Neuronal stem cell (in vitro differentiated cells): Measurements from ENCODE around the gene GGCX.

Source experiments
- DNase-seq: peaks from one replicate; pipeline ENCODE4 v3.0.0-alpha.2; 2013; ENCODE audit warnings: low spot score
- H2AFZ ChIP-seq: one replicate; pipeline ENCODE4 v1.6.1; 2013; ENCODE audit warnings: mild to moderate bottlenecking, low read length, inconsistent platforms
- H2AK5ac ChIP-seq: 2 replicates; pipeline ENCODE4 v1.6.1; 2013; ENCODE audit warnings: low read depth, mild to moderate bottlenecking, inconsistent platforms, low read length, moderate library complexity, mixed read lengths
- H2BK120ac ChIP-seq: 2 replicates; pipeline ENCODE4 v1.6.1; 2013; ENCODE audit warnings: low read depth, mild to moderate bottlenecking, inconsistent platforms, low read length, moderate library complexity, mixed read lengths
- H2BK12ac ChIP-seq: one replicate; pipeline ENCODE4 v1.6.1; 2013; ENCODE audit warnings: low read length, inconsistent platforms
- H2BK15ac ChIP-seq: 2 replicates; pipeline ENCODE4 v1.6.1; 2013; ENCODE audit warnings: mild to moderate bottlenecking, low read length, inconsistent platforms, mixed read lengths
- H2BK5ac ChIP-seq: one replicate; pipeline ENCODE4 v1.6.1; 2013; ENCODE audit warnings: inconsistent platforms, mild to moderate bottlenecking, low read length, moderate library complexity
- H3K14ac ChIP-seq: one replicate; pipeline ENCODE4 v1.6.1; 2013; ENCODE audit warnings: low read length, inconsistent platforms
- H3K18ac ChIP-seq: 2 replicates; pipeline ENCODE4 v1.6.1; 2013; ENCODE audit warnings: low read length, inconsistent platforms
- H3K23ac ChIP-seq: 2 replicates; pipeline ENCODE4 v1.6.1; 2013; ENCODE audit warnings: low read depth, mild to moderate bottlenecking, mixed read lengths, low read length, inconsistent platforms; ENCODE audit not compliant: poor library complexity
- H3K27ac ChIP-seq: replicated peaks from 3 replicates; pipeline ENCODE4 v1.5.1; 2013; ENCODE audit warnings: low read length, inconsistent platforms
- H3K27me3 ChIP-seq, 3 experiments: 2 replicates each; pipeline ENCODE4 v1.6.1; 2013; ENCODE audit warnings: low read length in 3 of 3, mild to moderate bottlenecking in 2 of 3, inconsistent platforms in 1 of 3, low read depth in 1 of 3, mixed read lengths in 1 of 3, moderate library complexity in 1 of 3; ENCODE audit not compliant: control insufficient read depth in 3 of 3, insufficient read depth in 3 of 3
- H3K36me3 ChIP-seq, 2 donors: replicated peaks in 1 of 2; 2 replicates each; pipeline ENCODE4 v1.6.1; 2013; ENCODE audit warnings: low read length in 2 of 2; ENCODE audit not compliant: control insufficient read depth in 2 of 2, insufficient read depth in 2 of 2
- H3K4ac ChIP-seq: 2 replicates; pipeline ENCODE4 v1.6.1; 2013; ENCODE audit warnings: inconsistent platforms, mild to moderate bottlenecking, low read length, moderate library complexity
- H3K4me1 ChIP-seq, 2 donors: 1 replicate in 1 of 2; 2 replicates in 1 of 2; pipeline ENCODE4 v1.6.1; 2013; ENCODE audit warnings: low read length in 2 of 2, low read depth in 1 of 2; ENCODE audit not compliant: control insufficient read depth in 2 of 2, insufficient read depth in 1 of 2
- H3K4me2 ChIP-seq: one replicate; pipeline ENCODE4 v1.6.1; 2013; ENCODE audit warnings: mild to moderate bottlenecking, low read length, inconsistent platforms; ENCODE audit not compliant: insufficient read depth, poor library complexity, severe bottlenecking
- H3K4me3 ChIP-seq, 2 donors: 2 replicates each; pipeline ENCODE4 v1.5.1; 2013; ENCODE audit warnings: low read length in 2 of 2, mild to moderate bottlenecking in 2 of 2, inconsistent platforms in 1 of 2, moderate library complexity in 1 of 2
- H3K79me1 ChIP-seq: one replicate; pipeline ENCODE4 v1.6.1; 2013; ENCODE audit warnings: low read depth, mild to moderate bottlenecking, inconsistent platforms, low read length, moderate library complexity
- H3K9ac ChIP-seq: one replicate; pipeline ENCODE4 v1.6.1; 2013; ENCODE audit warnings: mild to moderate bottlenecking, low read depth, low read length, inconsistent platforms; ENCODE audit not compliant: poor library complexity
- H3K9me3 ChIP-seq, 2 donors: replicated peaks in 1 of 2; 2 replicates each; pipeline versions ENCODE3 to v1.6.1; 2013; ENCODE audit warnings: low read length in 2 of 2, mild to moderate bottlenecking in 2 of 2, inconsistent platforms in 1 of 2, low read depth in 1 of 2, mixed read lengths in 1 of 2, moderate library complexity in 1 of 2; ENCODE audit not compliant: control insufficient read depth in 2 of 2, insufficient read depth in 1 of 2
- H4K8ac ChIP-seq: one replicate; pipeline ENCODE4 v1.6.1; 2013; ENCODE audit warnings: low read depth, mild to moderate bottlenecking, inconsistent platforms, low read length, moderate library complexity
- H4K91ac ChIP-seq: one replicate; pipeline ENCODE4 v1.6.1; 2013; ENCODE audit warnings: low read length, low read depth, mild to moderate bottlenecking, inconsistent platforms; ENCODE audit not compliant: poor library complexity
- WGBS, 2 donors: extraction: QIAGEN DNeasy Blood & Tissue Kit; methylation state at CpG; one replicate each; pipeline ENCODE4 v1.1.7; 2013; ENCODE audit warnings: missing lambda C conversion rate in 2 of 2, mixed read lengths in 1 of 2; ENCODE audit not compliant: insufficient read length in 2 of 2, insufficient replicate concordance in 1 of 2; ENCODE audit errors: extremely low coverage in 2 of 2; 5-methylcytosine and 5-hydroxymethylcytosine counted together

Gene GGCX

GRCh38 chr2:85596486-85597143 lies 35.3 kb upstream of the GGCX start:
- H3K4me1 ChIP-seq, result peaks cover 10 to 14% of the 10 kb centered on the region in 2 donors
- peak overlapping the region in 1 of 2 donors; percentile 86 for H3K4me3 ChIP-seq
- H2BK5ac ChIP-seq, result no peak overlapping the region
- no peak overlapping the region for H3K27ac ChIP-seq
- H3K4ac ChIP-seq, result no peak overlapping the region
- no peak overlapping the region for H2AK5ac ChIP-seq
- H2BK120ac ChIP-seq, result no peak overlapping the region
- DNase-seq, result no peak
- no peak overlapping the region for H2AFZ ChIP-seq
- peaks cover 0 to under 1% of the 10 kb centered on the region in 2 donors for H3K9me3 ChIP-seq
- H4K8ac ChIP-seq, result no peak overlapping the region
- H2BK15ac ChIP-seq, result no peak overlapping the region
- H3K36me3 ChIP-seq, result peaks cover 29 to 37% of the 10 kb centered on the region in 2 donors
- no peak overlapping the region for H4K91ac ChIP-seq
- H3K18ac ChIP-seq, result no peak overlapping the region
- peaks cover 10% of the 10 kb centered on the region for H3K79me1 ChIP-seq
- H2BK12ac ChIP-seq, result no peak overlapping the region
- H3K9ac ChIP-seq, result peak overlapping the region; percentile 39
- no CpG with 5 or more reads among the region's 3 CpGs for WGBS, 2 donors
- peak overlapping the region; percentile 84 for H3K4me2 ChIP-seq
- H3K27me3 ChIP-seq, result peaks cover 0 to under 1% (median 0%) of the 10 kb centered on the region in 3 experiments
- no peak overlapping the region for H3K14ac ChIP-seq
- no peak overlapping the region for H3K23ac ChIP-seq

GRCh38 chr2:85596026-85596333 lies 34.7 kb upstream of the GGCX start:
- no peak overlapping the region for H3K23ac ChIP-seq
- H3K4me3 ChIP-seq, result peak overlapping the region; percentile 86 to 99
- no peak overlapping the region for H4K8ac ChIP-seq
- H2BK120ac ChIP-seq, result no peak overlapping the region
- peaks cover 10% of the 10 kb centered on the region for H3K79me1 ChIP-seq
- peaks cover 0 to 3% (median 0%) of the 10 kb centered on the region in 3 experiments for H3K27me3 ChIP-seq
- no peak overlapping the region for H2BK12ac ChIP-seq
- peak overlapping the region; percentile 89 for H3K18ac ChIP-seq
- no peak overlapping the region for H3K27ac ChIP-seq
- peaks cover 0 to 2% of the 10 kb centered on the region in 2 donors for H3K9me3 ChIP-seq
- H2BK5ac ChIP-seq, result peak overlapping the region; percentile 62
- peak overlapping the region; percentile 95 for H3K9ac ChIP-seq
- H3K36me3 ChIP-seq, result peaks cover 29 to 37% of the 10 kb centered on the region in 2 donors
- no CpG with 5 or more reads among the region's 10 CpGs for WGBS, 2 donors
- no peak overlapping the region for H3K4ac ChIP-seq
- no peak overlapping the region for H4K91ac ChIP-seq
- peak overlapping the region; percentile 84 for H3K4me2 ChIP-seq
- DNase-seq, result no peak
- H2AK5ac ChIP-seq, result peak overlapping the region; percentile 31
- H3K14ac ChIP-seq, result no peak overlapping the region
- H2BK15ac ChIP-seq, result no peak overlapping the region
- H3K4me1 ChIP-seq, result peaks cover 8 to 13% of the 10 kb centered on the region in 2 donors
- peak overlapping the region; percentile 89 for H2AFZ ChIP-seq

GRCh38 chr2:85595301-85596025 lies 34.2 kb upstream of the GGCX start, which contains the start of gene RNF181:
Gene RNF181, plus strand, starts transcription at chr2:85595745. Its CDS starts 19 bp downstream, at chr2:85595764.
- Histone ChIP-seq H3K4ac (no peak within 1 kb of the TSS), H3K4me1 (peaks cover 8 to 13% of the 10 kb centered on the region in 2 donors), H2AFZ (peak within 1 kb of the TSS; percentile 89), H2BK15ac (no peak within 1 kb of the TSS), H3K36me3 (peaks cover 27 to 37% of the 10 kb centered on the region in 2 donors), H3K4me3 (peak within 1 kb of the TSS; percentile 86 to 99), H3K79me1 (peaks cover 10% of the 10 kb centered on the region), H2BK120ac (no peak within 1 kb of the TSS), H3K18ac (peak within 1 kb of the TSS; percentile 92), H3K27me3 (peaks cover 0 to 3% (median 0%) of the 10 kb centered on the region in 3 experiments), H4K8ac (no peak within 1 kb of the TSS), H3K27ac (peak within 1 kb of the TSS; percentile 75), H2BK5ac (peak within 1 kb of the TSS; percentile 62), H3K9ac (peak within 1 kb of the TSS; percentile 95), H2AK5ac (peak within 1 kb of the TSS; percentile 31), H3K14ac (no peak within 1 kb of the TSS), H2BK12ac (no peak within 1 kb of the TSS), H3K4me2 (peak within 1 kb of the TSS; percentile 84), H4K91ac (no peak within 1 kb of the TSS), H3K23ac (peak within 1 kb of the TSS; percentile 38), H3K9me3 (peaks cover 0 to 2% of the 10 kb centered on the region in 2 donors)
- no CpG with 5 or more reads among the region's 47 CpGs for WGBS, 2 donors
- peak; percentile 96 for DNase-seq

GRCh38 chr2:85594715-85595300 lies 33.5 kb upstream of the GGCX start:
- H3K27ac ChIP-seq, result peak overlapping the region; percentile 75
- no CpG with 5 or more reads among the region's 13 CpGs for WGBS, 2 donors

More at GRCh38 chr2:85594715-85595300, 33.5 kb upstream of the GGCX start:
- Histone ChIP-seq H3K79me1 (peaks cover 10% of the 10 kb centered on the region), H4K8ac (no peak overlapping the region), H2BK5ac (no peak overlapping the region), H3K36me3 (peaks cover 23 to 33% of the 10 kb centered on the region in 2 donors), H3K4me3 (peak overlapping the region; percentile 86 to 87), H2AK5ac (no peak overlapping the region), H3K9ac (no peak overlapping the region), H3K4me1 (peaks cover 8 to 15% of the 10 kb centered on the region in 2 donors), H3K18ac (peak overlapping the region; percentile 92), H3K4ac (no peak overlapping the region), H3K9me3 (peaks cover 0 to 2% of the 10 kb centered on the region in 2 donors), H3K23ac (no peak overlapping the region), H2AFZ (peak overlapping the region; percentile 88), H3K27me3 (peaks cover 0 to 3% (median 0%) of the 10 kb centered on the region in 3 experiments), H3K4me2 (peak overlapping the region; percentile 73), H3K14ac (no peak overlapping the region), H4K91ac (no peak overlapping the region), H2BK12ac (no peak overlapping the region), H2BK15ac (no peak overlapping the region), H2BK120ac (no peak overlapping the region)
- DNase-seq, result no peak
